Endothelial cell of umbilical vein (primary cell): ENCODE data around the gene TRERF1. TPM values are rescaled to one million over a fixed set of nuclear protein-coding genes. Genes with fewer than 3 reads are reported as not detected.

Experiments used
- BruUV-seq: library from RNA; stranded (reverse); fragments of 400-500 nt; replicated peaks from 2 replicates; lab custom pipeline; 2021; lab: Mats Ljungman, UMichigan
- CTCF ChIA-PET: fragments of 300-600, 350-600 bp; sonication (Branson Sonifier 250); formaldehyde crosslinking; loops from one replicate; lab custom pipeline; 2021; ENCODE audit warnings: antibody characterized with exemption, inconsistent platforms; lab: Charles Lee
- POLR2A ChIA-PET: fragments of 300-600, 350-600 bp; sonication (Branson Sonifier 250); formaldehyde crosslinking; loops from one replicate; lab custom pipeline; 2021; ENCODE audit warnings: antibody characterized with exemption, inconsistent platforms; lab: Charles Lee
- DNase-seq: peaks from one replicate; pipeline ENCODE4 v3.0.0-alpha.2; 2011; ENCODE audit warnings: low read depth, low spot score
- FAIRE-seq: peaks from 2 replicates; lab custom pipeline; 2011; peaks lifted over from hg19 to GRCh38; lab: Jason Lieb, UNC
- H2AFZ ChIP-seq: 2 replicates; pipeline ENCODE4 v1.6.0; 2012; ENCODE audit warnings: low read depth, low read length, control low read depth, inconsistent platforms
- H3K27ac ChIP-seq: 2 replicates; pipeline ENCODE4 v1.5.1; 2011; ENCODE audit warnings: low read depth, mild to moderate bottlenecking, control low read depth, low read length, moderate library complexity; ENCODE audit not compliant: insufficient read depth
- H3K27me3 ChIP-seq, 2 experiments: 2 replicates each; pipeline versions ENCODE4 v1.6.0 to v1.6.1; 2011; ENCODE audit warnings: low read length in 2 of 2, mixed read lengths in 1 of 2; ENCODE audit not compliant: control insufficient read depth in 2 of 2, insufficient read depth in 2 of 2
- H3K36me3 ChIP-seq, 2 experiments: 2 replicates in 1 of 2; 3 replicates in 1 of 2; pipeline ENCODE4 v1.5.1; 2011; ENCODE audit warnings: low read length in 2 of 2, mild to moderate bottlenecking in 1 of 2, moderate library complexity in 1 of 2; ENCODE audit not compliant: control insufficient read depth in 2 of 2, insufficient read depth in 2 of 2; ENCODE audit errors: extremely low read depth in 1 of 2
- H3K4me1 ChIP-seq: 3 replicates; pipeline ENCODE4 v1.5.1; 2011; ENCODE audit warnings: mild to moderate bottlenecking, low read length; ENCODE audit not compliant: control insufficient read depth, insufficient read depth; ENCODE audit errors: extremely low read depth
- H3K4me2 ChIP-seq: 2 replicates; pipeline ENCODE4 v1.6.1; 2011; ENCODE audit warnings: low read length, control low read depth, mixed read lengths; ENCODE audit not compliant: insufficient read depth
- H3K4me3 ChIP-seq, 3 experiments: fragments of 200-600 bp in 1 of 3; sonication (generic), shearing (Covaris generic) in 1 of 3; replicated peaks in 1 of 3; 2 replicates each; pipeline ENCODE4 v1.5.1; 2011 to 2016; ENCODE audit warnings: control low read depth in 3 of 3, low read length in 3 of 3, mild to moderate bottlenecking in 2 of 3, inconsistent platforms in 1 of 3, low read depth in 1 of 3, moderate library complexity in 1 of 3; ENCODE audit not compliant: insufficient read depth in 1 of 3
- H3K79me2 ChIP-seq: 2 replicates; pipeline ENCODE4 v1.6.0; 2012; ENCODE audit warnings: low read length, inconsistent platforms; ENCODE audit not compliant: control insufficient read depth, insufficient read depth
- H3K9ac ChIP-seq: replicated peaks from 2 replicates; pipeline ENCODE3; 2011; ENCODE audit warnings: low read length, control low read depth; ENCODE audit not compliant: insufficient read depth; ENCODE audit errors: extremely low read depth
- H3K9me1 ChIP-seq: replicated peaks from 3 replicates; pipeline ENCODE4 v1.6.0; 2011; ENCODE audit warnings: mild to moderate bottlenecking, low read length; ENCODE audit not compliant: control insufficient read depth, insufficient read depth; ENCODE audit errors: extremely low read depth
- H3K9me3 ChIP-seq: replicated peaks from 2 replicates; pipeline ENCODE4 v1.5.1; 2012; ENCODE audit warnings: low read length, inconsistent platforms; ENCODE audit not compliant: control insufficient read depth, insufficient read depth
- H4K20me1 ChIP-seq: replicated peaks from 2 replicates; pipeline ENCODE3; 2011; ENCODE audit warnings: mild to moderate bottlenecking, low read length; ENCODE audit not compliant: control insufficient read depth, insufficient read depth; ENCODE audit errors: extremely low read depth
- CTCF ChIP-seq, 2 donors: IDR thresholded peaks; 1 replicate in 1 of 2; 2 replicates in 1 of 2; pipeline ENCODE4 v1.5.1; 2011; ENCODE audit warnings: low read length in 2 of 2, mild to moderate bottlenecking in 2 of 2, moderate library complexity in 2 of 2, control low read depth in 1 of 2, inconsistent platforms in 1 of 2, low read depth in 1 of 2; ENCODE audit not compliant: insufficient read depth in 1 of 2; ENCODE audit errors: extremely low read depth in 1 of 2
- EZH2 ChIP-seq: IDR thresholded peaks from 2 replicates; pipeline ENCODE4 v1.6.1; 2012; ENCODE audit warnings: borderline replicate concordance, low read depth, mild to moderate bottlenecking, moderate library complexity, low read length, inconsistent platforms; ENCODE audit not compliant: severe bottlenecking
- POLR2A ChIP-seq: IDR thresholded peaks from 2 replicates; pipeline ENCODE4 v1.6.1; 2012; ENCODE audit warnings: low read depth, mild to moderate bottlenecking, control low read depth, low read length
- dilution Hi-C: fragments of 300-500 bp; cut with MboI; formaldehyde crosslinking; loops from one replicate; pipeline ENCODE4 v1.15.0; 2019; ENCODE audit warnings: low sequenced_read_pairs; ENCODE audit not compliant: extremely low pct_ligation_motif_present
- intact Hi-C: fragments of 100-400 bp; cut with micrococcal nuclease; formaldehyde crosslinking; loops from one replicate; pipeline ENCODE4 v1.10.0; 2022
- polyA plus RNA-seq, 4 experiments: library from polyadenylated mRNA; depleted of rRNA in 3 of 4; stranded (reverse) in 3 of 4; unstranded in 1 of 4; fragments of >200 nt; gene quantifications; 2 replicates each; pipeline versions ENCODE4 v1.2.1 to v1.2.3, GENCODE V29; 2011 to 2012; ENCODE audit warnings: missing spikeins in 1 of 4
- total RNA-seq: library from RNA; stranded (reverse); gene quantifications from 2 replicates; pipeline ENCODE4 v1.2.3, GENCODE V29; 2021

TRERF1 gene
- total and polyA plus RNA-seq, 2 donors (not counting 3 experiments of a cell fraction or from before 2014, with no cell fraction given): 0.73 to 5.5 TPM

- DNase-seq: peak; percentile 20
- Histone ChIP-seq H4K20me1 (no peaks in the 10 kb centered on the region), H3K36me3 (no peaks in the 10 kb centered on the region), H3K4me3 (no peak overlapping the region), H3K27me3 (no peaks in the 10 kb centered on the region), H2AFZ (no peak overlapping the region), H3K9ac (no peak overlapping the region), H3K79me2 (no peaks in the 10 kb centered on the region), H3K4me2 (no peak overlapping the region), H3K9me1 (no peaks in the 10 kb centered on the region), H3K27ac (no peak overlapping the region), H3K9me3 (no peaks in the 10 kb centered on the region), H3K4me1 (peaks cover 4% of the 10 kb centered on the region)
- intact Hi-C loops (no loop called here), dilution Hi-C loops (no loop called here)
- FAIRE-seq: peak; percentile 49
- BruUV-seq: no TSS peak
- TF ChIP-seq EZH2 (no peak), CTCF (IDR thresholded peaks at IDR 0.05; ENCODE audit: extremely low read depth in 1 of 2, insufficient read depth in 1 of 2, low read depth in 1 of 2, low read length in 2 of 2) (peak; percentile 22 to 38), POLR2A (no peak)
- ChIA-PET CTCF (interaction anchor here (0.7 to 2.0 kb wide), 4 partner anchors 16 to 317 kb away, joined by 3 to 11 read pairs (median 6); no protein-coding TSS in a partner anchor), POLR2A (no interaction called here)
Observed at GRCh38 chr6:42230345-42231321, 221.1 kb downstream of the TRERF1 start.
